GM19351 (cell line): ENCODE data around the gene EFCAB6.

Experiments used
- ATAC-seq: cut with Tn5 transposase; IDR thresholded peaks from one replicate; pipeline ENCODE4 v1.9.1; 2021; ENCODE audit warnings: mild to moderate bottlenecking, moderate library complexity; ENCODE audit not compliant: unreplicated experiment

The EFCAB6 gene

DNA sequence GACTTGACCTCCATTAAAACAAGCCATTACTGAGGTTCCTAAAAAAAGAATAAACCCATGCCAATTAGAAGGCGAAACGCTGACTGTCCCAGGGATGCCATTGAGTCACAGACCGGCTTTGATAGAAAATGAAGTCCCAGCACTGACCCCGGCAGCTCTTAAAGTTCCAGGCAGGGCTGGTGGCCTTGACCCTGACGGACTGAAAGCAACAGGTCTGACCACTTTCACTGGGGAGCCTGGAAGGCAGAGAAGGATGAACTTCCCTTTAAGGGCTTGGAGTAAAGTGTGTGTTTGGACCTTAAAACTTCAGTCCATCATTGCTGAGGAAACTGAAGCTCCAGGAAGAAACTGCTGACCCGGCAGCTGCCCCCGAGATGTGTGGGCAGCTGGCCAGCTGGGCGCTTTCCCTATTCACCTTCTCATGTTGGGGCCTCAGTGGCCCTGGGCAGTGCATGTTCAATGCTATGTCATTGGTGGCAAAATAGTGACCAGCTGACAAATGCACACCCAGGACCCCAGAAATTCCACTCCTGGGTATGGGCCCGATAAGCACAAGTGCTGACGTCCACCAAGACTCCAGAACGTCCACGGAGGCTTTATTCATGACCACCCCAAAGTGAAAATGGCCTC is 18.9 kb upstream of the EFCAB6 start:
- no peak for ATAC-seq

- no peak for ATAC-seq
Observed at GRCh38 chr22:43829904-43830851, 18.1 kb upstream of the EFCAB6 start.

GRCh38 chr22:43828998-43829782 is 17.1 kb upstream of the EFCAB6 start:
- no peak for ATAC-seq

GRCh38 chr22:43828725-43828997 is 16.6 kb upstream of the EFCAB6 start:
- no peak for ATAC-seq

DNA sequence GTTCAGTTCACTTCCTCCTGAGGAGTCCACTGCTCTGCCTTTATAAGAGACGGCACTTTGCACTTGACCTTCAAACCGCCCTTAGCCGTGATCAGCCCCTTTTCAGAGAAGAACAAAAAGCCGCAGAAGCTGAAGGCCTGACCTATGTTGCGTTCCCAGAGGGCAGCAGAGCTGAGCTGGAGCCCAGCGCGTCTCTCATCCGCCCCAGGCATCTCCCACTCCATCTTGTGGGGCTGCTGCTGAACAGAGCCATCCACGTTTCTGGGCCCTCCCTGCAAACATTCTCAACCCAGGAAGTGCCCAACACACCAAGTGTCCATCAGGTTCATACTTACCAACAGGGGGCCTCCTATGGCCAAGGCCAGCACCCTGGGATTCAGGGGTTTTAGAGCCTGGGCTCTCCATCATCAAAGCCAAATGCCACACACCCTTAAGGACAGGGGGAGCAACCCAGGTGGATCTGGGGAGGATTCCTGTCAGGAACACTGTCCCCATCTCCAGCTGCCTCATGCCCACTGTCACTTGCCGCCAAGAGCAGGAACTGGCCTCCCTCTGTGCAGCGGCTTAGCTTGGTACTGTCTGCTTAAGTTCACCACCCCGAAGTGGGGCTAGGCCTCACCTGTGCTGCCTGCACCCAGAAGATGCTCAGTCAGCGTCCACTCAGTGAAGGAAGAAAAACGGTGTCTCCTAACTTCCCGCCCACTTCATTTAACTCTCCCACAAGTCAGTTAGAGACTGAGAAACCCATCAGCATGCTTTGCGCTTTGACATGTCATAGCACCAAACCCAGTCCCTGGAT is 16.0 kb upstream of the EFCAB6 start:
- no peak for ATAC-seq

DNA sequence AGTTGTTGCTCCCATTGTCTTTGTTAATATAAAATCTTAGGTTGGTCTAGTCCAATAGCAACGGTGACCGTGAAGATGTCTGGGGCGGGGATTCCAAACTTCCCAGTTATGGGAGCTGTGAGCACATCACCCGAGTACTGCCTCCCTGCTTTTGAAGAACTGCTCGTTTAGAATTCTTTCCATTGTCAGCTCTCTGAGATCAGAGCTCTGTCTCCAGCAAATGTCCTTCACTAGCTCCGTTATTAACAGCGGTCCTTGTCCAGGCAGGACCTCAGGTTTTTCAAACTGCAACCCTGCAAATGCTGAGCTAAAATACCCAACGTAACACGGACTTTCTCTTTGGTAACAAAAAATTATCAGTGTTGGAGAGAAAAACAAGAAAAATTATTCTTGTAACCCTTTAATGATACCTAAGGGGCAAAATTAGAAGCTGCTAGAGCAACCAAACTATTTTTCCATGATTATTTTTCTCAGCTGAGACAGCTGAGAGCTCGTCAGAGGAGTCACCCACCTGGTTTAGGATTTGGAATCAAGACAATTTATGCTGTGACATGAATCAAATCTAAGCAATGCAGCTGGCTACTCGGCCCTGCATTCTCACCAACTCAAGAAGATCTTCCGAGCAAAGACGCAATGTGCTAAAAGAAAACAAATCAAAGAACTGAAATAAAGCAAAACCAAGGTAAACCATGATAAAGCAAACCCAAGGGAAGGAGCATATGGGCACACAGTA is 15.1 kb upstream of the EFCAB6 start:
- ATAC-seq = no peak

DNA sequence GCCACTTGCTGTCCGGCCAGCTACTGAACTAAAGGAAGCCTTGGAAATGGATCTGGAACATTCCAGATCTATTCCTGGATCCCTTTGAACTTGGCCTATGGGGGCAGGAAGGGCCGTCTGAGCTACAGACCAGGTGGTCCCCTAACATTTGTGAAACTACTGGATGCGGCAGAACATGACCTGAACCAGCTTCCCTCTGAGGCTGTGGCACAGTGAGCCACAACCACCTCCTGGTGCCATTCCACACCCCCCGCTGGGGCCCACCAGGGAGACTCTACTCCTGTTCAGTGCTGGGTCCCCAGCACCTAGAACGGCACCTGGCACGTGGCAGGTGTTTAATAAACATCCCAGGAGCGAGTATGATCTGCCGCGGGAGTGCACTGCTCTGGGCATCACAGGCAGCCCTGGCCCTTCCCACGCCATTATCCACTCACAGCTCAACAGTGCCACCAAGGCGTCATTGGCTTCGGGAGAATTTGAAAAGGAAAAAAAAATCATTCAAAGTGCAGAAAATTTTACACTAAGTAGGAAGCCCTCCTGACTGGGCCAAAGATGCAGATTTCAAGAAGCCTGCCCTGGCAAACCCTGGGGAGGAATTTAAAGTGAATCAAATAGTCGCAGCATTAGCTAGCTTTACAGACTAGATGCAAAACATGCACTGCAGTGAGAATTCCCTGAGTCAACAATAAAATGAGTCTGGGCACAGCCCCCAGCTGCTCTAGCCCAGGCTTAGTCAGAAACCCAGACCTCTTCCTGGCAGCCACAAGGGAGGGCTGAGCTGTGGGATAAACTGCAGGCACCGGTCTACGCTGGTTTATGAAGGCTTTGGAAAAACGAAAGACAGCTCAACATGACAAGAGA is 14.3 kb upstream of the EFCAB6 start:
- no peak for ATAC-seq

DNA sequence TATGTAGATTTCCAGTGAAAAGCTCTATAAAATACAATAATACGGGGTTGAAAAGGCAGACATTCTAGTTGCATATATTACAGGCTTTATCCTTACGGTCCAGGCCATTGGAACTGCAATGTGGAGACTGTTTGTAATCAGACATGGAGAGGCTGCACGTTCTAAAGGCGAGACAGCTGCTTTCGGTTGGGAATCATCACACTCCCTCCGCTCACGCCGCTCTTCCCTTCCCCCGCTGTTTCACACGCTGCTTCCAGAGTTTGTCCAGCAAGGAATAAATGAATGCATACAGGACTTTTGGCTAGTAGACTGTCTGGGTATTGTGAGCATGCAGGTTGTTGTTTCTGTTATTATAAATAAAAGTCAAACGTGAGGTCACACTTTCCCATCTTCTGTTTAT is 13.5 kb upstream of the EFCAB6 start:
- ATAC-seq = no peak

DNA sequence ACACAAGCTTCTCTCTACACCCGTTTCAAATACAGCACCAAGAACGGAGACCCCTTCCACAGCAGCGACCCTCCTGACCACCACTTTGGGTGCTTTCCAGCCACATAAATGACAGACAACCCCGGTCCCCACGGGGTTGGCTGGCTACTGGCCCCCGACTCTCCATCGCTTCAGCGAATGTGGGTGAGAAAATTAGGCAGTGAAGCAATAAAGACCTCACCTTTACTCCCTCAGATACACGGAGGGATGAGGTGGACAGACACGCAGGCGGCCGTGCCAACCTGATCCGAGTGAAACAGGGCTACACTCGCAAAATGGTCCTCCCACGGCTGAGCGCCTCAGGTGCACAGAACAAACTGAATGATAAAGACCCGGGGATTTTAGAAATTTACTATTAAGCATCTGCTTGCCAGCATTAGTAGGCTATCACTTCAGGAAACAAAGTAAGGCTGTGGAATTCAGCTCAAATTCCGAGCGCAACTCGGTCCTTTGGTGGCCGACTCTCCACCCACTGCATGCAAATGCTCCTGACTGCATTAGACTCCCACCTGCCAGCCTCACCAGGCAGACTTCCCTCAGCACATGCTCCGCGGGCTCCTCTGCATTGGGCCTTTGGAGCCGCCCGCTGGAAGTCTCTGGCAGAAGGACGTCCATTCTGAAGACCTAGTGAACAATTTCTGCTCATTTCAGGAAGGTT is 12.8 kb upstream of the EFCAB6 start:
- ATAC-seq = no peak

- no peak for ATAC-seq
Observed at GRCh38 chr22:43823911-43824665, 12.0 kb upstream of the EFCAB6 start.

DNA sequence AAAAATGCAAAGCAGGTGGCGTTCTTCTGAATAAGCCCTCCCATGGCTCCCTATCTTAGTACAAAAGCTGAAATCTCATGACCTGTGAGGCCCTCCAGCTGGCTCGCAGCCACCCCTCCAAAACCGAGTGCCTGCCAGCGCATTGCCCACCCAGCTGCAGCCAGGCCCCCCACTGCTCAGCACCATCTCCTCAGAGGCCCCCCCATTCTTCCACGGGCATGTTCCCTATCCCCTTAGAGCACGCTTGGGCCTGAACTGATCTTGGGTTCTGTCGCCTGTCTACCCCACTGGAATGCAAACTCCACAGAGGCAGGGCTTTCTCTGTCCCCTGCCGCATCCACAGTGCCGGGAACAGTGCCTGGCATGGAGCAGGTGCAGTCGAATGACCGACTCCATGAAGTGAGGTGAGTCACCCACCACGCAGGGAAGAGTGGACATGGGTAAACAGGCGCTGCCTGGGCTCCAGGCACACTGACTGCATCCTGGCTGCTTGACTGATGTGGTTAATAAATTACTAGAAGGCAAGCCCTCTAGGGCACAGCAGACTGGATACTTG is 11.3 kb upstream of the EFCAB6 start:
- no peak for ATAC-seq

GRCh38 chr22:43821606-43822425 is 9.7 kb upstream of the EFCAB6 start:
- ATAC-seq = no peak

- no peak for ATAC-seq
Observed at GRCh38 chr22:43820651-43821305, 8.7 kb upstream of the EFCAB6 start.

DNA sequence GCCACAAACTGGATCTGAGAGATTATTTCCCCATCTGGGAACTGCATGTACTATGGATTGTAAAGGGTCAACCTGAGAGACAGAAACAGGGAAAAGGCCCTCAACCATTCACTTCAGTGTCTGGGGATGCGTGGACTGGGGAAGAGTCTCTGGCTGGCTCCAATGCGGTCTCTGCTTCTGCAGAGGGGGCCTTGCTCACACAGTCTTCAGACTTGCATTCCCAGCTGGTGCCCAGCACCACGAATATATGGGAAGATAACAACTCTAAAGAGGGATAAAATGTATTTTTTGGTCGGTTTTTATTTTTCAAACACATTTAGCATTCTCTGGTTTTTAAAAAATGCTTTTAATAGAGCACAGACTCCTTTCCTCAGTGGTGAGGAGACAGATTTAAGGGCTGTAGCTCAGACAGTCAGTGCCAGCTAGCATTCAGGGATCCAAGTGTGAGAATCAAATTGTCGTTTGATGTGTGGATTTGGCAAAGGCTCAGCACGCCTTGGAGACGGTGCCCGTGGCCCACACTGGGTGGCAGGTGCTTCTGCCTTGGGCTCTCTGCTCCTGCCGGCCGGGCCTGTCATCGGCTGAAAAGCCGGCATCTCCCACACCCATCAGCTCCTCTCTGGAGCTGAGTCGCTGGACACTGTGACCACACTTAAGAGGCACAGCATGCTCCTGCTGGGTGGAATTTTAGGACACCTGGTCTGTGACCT is 8.0 kb upstream of the EFCAB6 start:
- ATAC-seq = no peak

GRCh38 chr22:43819421-43819921 is 7.4 kb upstream of the EFCAB6 start:
- ATAC-seq = no peak

DNA sequence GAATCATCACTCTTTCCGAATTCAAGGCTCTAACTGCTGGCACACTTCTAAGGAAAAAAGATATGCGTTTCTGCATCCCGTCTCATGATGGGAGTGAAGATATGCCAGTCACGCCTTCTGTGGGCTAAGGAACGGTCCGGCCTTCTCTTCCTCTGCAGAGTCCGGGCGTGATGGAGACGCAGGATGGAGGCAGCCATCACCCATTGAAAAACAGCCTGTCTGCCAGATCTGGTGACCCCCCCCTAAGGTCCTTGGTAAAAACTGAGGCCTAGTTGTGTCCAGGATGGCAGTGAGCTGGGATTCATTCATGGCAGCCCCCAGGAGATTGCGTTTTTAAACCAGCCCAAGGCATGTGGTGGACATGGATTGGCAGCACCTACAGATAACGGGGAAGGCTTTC is 6.9 kb upstream of the EFCAB6 start:
- ATAC-seq = no peak
